Measurements from ENCODE around the gene STK32B. TPM values are rescaled to one million over a fixed set of nuclear protein-coding genes. Genes with fewer than 3 reads are reported as not detected.

STK32B gene
- total RNA-seq, 4 donors from 2014 or later: 0.09 to 3.2 (median 0.38) TPM; not detected in 1

GRCh38 chr4:5162909-5163508 lies 111.7 kb downstream of the STK32B start:
- intact Hi-C loops (cut with DNase I): no loop called here
- H3K4me3 ChIP-seq: no peak overlapping the region
- DNase-seq: no peak
- H3K4me1 ChIP-seq: no peaks in the 10 kb centered on the region
- no peaks in the 10 kb centered on the region for H3K9me3 ChIP-seq
- TF ChIP-seq, protein P1, sequence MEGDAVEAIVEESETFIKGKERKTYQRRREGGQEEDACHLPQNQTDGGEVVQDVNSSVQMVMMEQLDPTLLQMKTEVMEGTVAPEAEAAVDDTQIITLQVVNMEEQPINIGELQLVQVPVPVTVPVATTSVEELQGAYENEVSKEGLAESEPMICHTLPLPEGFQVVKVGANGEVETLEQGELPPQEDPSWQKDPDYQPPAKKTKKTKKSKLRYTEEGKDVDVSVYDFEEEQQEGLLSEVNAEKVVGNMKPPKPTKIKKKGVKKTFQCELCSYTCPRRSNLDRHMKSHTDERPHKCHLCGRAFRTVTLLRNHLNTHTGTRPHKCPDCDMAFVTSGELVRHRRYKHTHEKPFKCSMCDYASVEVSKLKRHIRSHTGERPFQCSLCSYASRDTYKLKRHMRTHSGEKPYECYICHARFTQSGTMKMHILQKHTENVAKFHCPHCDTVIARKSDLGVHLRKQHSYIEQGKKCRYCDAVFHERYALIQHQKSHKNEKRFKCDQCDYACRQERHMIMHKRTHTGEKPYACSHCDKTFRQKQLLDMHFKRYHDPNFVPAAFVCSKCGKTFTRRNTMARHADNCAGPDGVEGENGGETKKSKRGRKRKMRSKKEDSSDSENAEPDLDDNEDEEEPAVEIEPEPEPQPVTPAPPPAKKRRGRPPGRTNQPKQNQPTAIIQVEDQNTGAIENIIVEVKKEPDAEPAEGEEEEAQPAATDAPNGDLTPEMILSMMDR (IDR thresholded peaks at IDR 0.05): no peak
- no peak for TF ChIP-seq POLR2A (IDR thresholded peaks at IDR 0.05)
- 54 to 56% methylated on average over 5 to 6 of the region's 6 CpGs for WGBS, 2 donors
- no peak overlapping the region for H3K27ac ChIP-seq
- no peaks in the 10 kb centered on the region for H3K36me3 ChIP-seq
- peaks cover 0 to 2% (median 0%) of the 10 kb centered on the region in 4 donors for H3K27me3 ChIP-seq

- no peak for TF ChIP-seq POLR2A (IDR thresholded peaks at IDR 0.05)
- TF ChIP-seq, protein P1 (IDR thresholded peaks at IDR 0.05): no peak
- no peaks in the 10 kb centered on the region for H3K9me3 ChIP-seq
- H3K36me3 ChIP-seq: no peaks in the 10 kb centered on the region
- H3K27ac ChIP-seq: no peak overlapping the region
- H3K4me1 ChIP-seq: no peaks in the 10 kb centered on the region
- H3K27me3 ChIP-seq: no peaks in the 10 kb centered on the region
- WGBS, 2 donors: 72 to 79% methylated on average over 8 to 9 of the region's 10 CpGs
- DNase-seq: no peak
- intact Hi-C loops (cut with DNase I): no loop called here
- no peak overlapping the region for H3K4me3 ChIP-seq
These were observed 113.1 kb downstream of the STK32B start for GRCh38 chr4:5164221-5164912.

DNA sequence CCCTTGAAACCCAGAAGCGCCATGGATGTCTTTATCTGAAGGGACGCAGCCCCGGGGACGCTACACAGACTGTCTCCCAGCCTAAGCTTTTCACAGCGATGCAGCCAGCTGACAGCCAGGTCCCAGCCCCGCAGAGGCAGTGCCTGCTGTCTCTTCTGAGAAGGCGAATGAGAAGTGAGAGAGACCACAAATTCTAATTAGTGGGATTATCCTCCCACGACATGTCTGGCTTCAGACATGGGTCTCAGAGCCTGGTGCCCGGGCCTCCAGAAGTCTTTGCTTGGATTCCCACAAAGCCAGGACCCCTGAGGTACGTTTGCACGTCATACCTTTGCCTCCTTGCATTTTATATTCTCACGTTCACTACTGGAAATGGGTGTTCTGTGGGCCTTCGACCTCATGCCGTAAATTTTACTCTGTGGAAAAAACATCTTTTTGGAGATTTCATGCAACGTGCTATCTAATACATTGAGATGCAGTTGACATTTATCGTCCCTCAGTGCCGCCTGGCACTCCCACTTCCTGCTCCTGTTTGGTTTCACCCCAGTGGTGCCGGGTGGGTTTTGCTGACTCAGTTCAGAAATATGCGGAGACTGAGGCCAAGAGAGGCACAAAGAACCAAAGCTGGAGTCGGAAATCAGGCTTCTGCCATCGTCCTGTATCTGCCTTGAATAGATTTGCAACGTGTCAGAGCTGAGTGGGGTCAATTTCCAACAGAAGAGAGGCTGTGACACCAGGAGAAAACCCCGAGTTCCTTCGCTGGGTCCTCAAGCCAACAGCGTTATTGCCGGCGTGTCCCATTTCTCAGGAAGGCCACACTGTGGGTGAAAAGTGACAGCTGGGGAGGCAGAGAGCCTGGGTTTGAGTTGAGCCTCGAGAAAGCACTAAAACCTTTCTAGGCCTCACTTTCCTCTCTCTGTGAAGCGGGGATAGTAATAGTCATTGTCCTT lies 114.4 kb downstream of the STK32B start:
- DNase-seq: no peak
- H3K9me3 ChIP-seq: no peaks in the 10 kb centered on the region
- 58 to 80% methylated on average over 19 to 24 of the region's 29 CpGs for WGBS, 2 donors
- no peak for TF ChIP-seq POLR2A (IDR thresholded peaks at IDR 0.05)
- TF ChIP-seq, protein P1 (IDR thresholded peaks at IDR 0.05): no peak
- no peaks in the 10 kb centered on the region for H3K27me3 ChIP-seq
- H3K4me1 ChIP-seq: no peaks in the 10 kb centered on the region
- intact Hi-C loops (cut with DNase I): no loop called here
- H3K27ac ChIP-seq: no peak overlapping the region
- no peaks in the 10 kb centered on the region for H3K36me3 ChIP-seq
- H3K4me3 ChIP-seq: no peak overlapping the region

- H3K27me3 ChIP-seq: no peaks in the 10 kb centered on the region
- no peak overlapping the region for H3K27ac ChIP-seq
- H3K9me3 ChIP-seq: no peaks in the 10 kb centered on the region
- no peaks in the 10 kb centered on the region for H3K36me3 ChIP-seq
- TF ChIP-seq, protein P1 (IDR thresholded peaks at IDR 0.05): no peak
- TF ChIP-seq POLR2A (IDR thresholded peaks at IDR 0.05): no peak
- no peaks in the 10 kb centered on the region for H3K4me1 ChIP-seq
- 71 to 79% methylated on average over 3 to 4 of the region's 4 CpGs for WGBS, 2 donors
- no peak for DNase-seq
- intact Hi-C loops (cut with DNase I): no loop called here
- no peak overlapping the region for H3K4me3 ChIP-seq
These were observed 115.1 kb downstream of the STK32B start for GRCh38 chr4:5166377-5166776.
